PC-9 (cell line): ENCODE measurements around the gene HS6ST3. TPM values are rescaled to one million over a fixed set of nuclear protein-coding genes. Genes with fewer than 3 reads are reported as not detected.

Experiments used
- BruUV-seq: library from RNA; stranded (reverse); fragments of 400-500 nt; replicated peaks from 2 replicates; lab custom pipeline; 2021; lab: Mats Ljungman, UMichigan
- CTCF ChIA-PET: fragments of 300-600 bp; sonication (Branson Sonifier 250); formaldehyde crosslinking; loops from one replicate; lab custom pipeline; 2022; ENCODE audit warnings: antibody characterized with exemption; lab: Charles Lee
- POLR2A ChIA-PET: fragments of 300-600 bp; sonication (Branson Sonifier 250); formaldehyde crosslinking; loops from one replicate; lab custom pipeline; 2022; ENCODE audit warnings: antibody characterized with exemption; ENCODE audit not compliant: unreplicated experiment; lab: Charles Lee
- DNase-seq, 2 experiments: peaks; one replicate each; pipeline versions ENCODE4 v3.0.0 to v3.0.0-alpha.2; 2015 to 2022; ENCODE audit warnings: mixed read lengths in 1 of 2
- H2AFZ ChIP-seq: fragments of 200-600 bp; sonication (generic); 2 replicates; pipeline ENCODE4 v1.8.1; 2017; ENCODE audit warnings: antibody characterized with exemption
- H3F3A ChIP-seq: fragments of 200-600 bp; sonication (generic); 2 replicates; pipeline ENCODE4 v1.8.1; 2017; ENCODE audit warnings: antibody characterized with exemption, mild to moderate bottlenecking, low read depth; ENCODE audit not compliant: insufficient read depth
- H3K27ac ChIP-seq: fragments of 200-600 bp; sonication (generic); 2 replicates; pipeline ENCODE4 v1.6.1; 2016; ENCODE audit warnings: mixed run types
- H3K27me3 ChIP-seq: fragments of 200-600 bp; sonication (generic); 2 replicates; pipeline ENCODE4 v1.6.1; 2016; ENCODE audit warnings: low read depth, mixed run types; ENCODE audit not compliant: insufficient read depth
- H3K36me3 ChIP-seq: fragments of 200-600 bp; sonication (generic); 2 replicates; pipeline ENCODE4 v1.6.1; 2016; ENCODE audit warnings: low read depth, mixed run types
- H3K4me1 ChIP-seq: fragments of 200-600 bp; sonication (generic); replicated peaks from 2 replicates; pipeline ENCODE4 v1.6.1; 2016; ENCODE audit warnings: mixed run types; ENCODE audit not compliant: insufficient read depth
- H3K4me2 ChIP-seq: fragments of 200-600 bp; sonication (generic); 2 replicates; pipeline ENCODE4 v1.6.1; 2017; ENCODE audit warnings: mixed run types
- H3K4me3 ChIP-seq: fragments of 200-600 bp; sonication (generic); 2 replicates; pipeline ENCODE4 v1.6.1; 2016; ENCODE audit warnings: mixed run types
- H3K79me2 ChIP-seq: fragments of 200-600 bp; sonication (generic); 2 replicates; pipeline ENCODE4 v1.6.1; 2017; ENCODE audit warnings: low read depth, mixed run types
- H3K9me2 ChIP-seq: fragments of 200-600 bp; sonication (generic); 2 replicates; pipeline ENCODE4 v1.8.1; 2017; ENCODE audit warnings: mild to moderate bottlenecking; ENCODE audit not compliant: insufficient read depth
- H3K9me3 ChIP-seq: fragments of 200-600 bp; sonication (generic); 2 replicates; pipeline ENCODE4 v1.8.1; 2016; ENCODE audit warnings: low read depth; ENCODE audit not compliant: insufficient read depth
- H4K20me1 ChIP-seq: fragments of 200-600 bp; sonication (generic); 2 replicates; pipeline ENCODE4 v1.8.1; 2017; ENCODE audit not compliant: insufficient read depth
- CTCF ChIP-seq: fragments of 200-600 bp; sonication (generic); conservative IDR thresholded peaks from 2 replicates; pipeline ENCODE4 v1.6.1; 2017; ENCODE audit warnings: mixed run types, antibody characterized with exemption, mild to moderate bottlenecking, moderate library complexity
- EZH2 ChIP-seq: fragments of 200-600 bp; sonication (generic); IDR thresholded peaks from 2 replicates; pipeline ENCODE4 v1.8.0; 2017; ENCODE audit warnings: antibody characterized with exemption, low read depth
- intact Hi-C: fragments of 100-400 bp; cut with micrococcal nuclease; formaldehyde crosslinking; loops from one replicate; pipeline ENCODE4 v1.10.0; 2022; ENCODE audit not compliant: unreplicated experiment
- total RNA-seq: library from RNA; stranded (reverse); gene quantifications from 2 replicates; pipeline ENCODE4 v1.2.3, GENCODE V29; 2021

The HS6ST3 gene
- total RNA-seq, 1 experiment from 2014 or later = not detected

GRCh38 chr13:96552559-96552958 is 462.7 kb downstream of the HS6ST3 start:
- no peaks in the 10 kb centered on the region for H3K79me2 ChIP-seq
- intact Hi-C loops = no loop called here
- POLR2A ChIA-PET = no interaction called here

GRCh38 chr13:96553796-96554195 is 463.9 kb downstream of the HS6ST3 start:
- Histone ChIP-seq H3K4me1 (no peaks in the 10 kb centered on the region), H3K4me2 (no peak overlapping the region), H2AFZ (no peak overlapping the region), H3F3A (no peaks in the 10 kb centered on the region), H3K79me2 (no peaks in the 10 kb centered on the region), H3K27me3 (no peaks in the 10 kb centered on the region), H3K27ac (no peak overlapping the region), H3K36me3 (no peaks in the 10 kb centered on the region), H3K9me3 (no peaks in the 10 kb centered on the region), H3K4me3 (no peak overlapping the region), H4K20me1 (no peaks in the 10 kb centered on the region), H3K9me2 (no peaks in the 10 kb centered on the region)
- no peak for DNase-seq
- intact Hi-C loops = no loop called here
- no TSS peak for BruUV-seq
- TF ChIP-seq CTCF = no peak
- TF ChIP-seq EZH2 = no peak
- POLR2A ChIA-PET = no interaction called here
- CTCF ChIA-PET = no interaction called here

More at GRCh38 chr13:96552559-96552958, 462.7 kb downstream of the HS6ST3 start:
- Histone ChIP-seq H3K27ac (no peak overlapping the region), H3K4me1 (no peaks in the 10 kb centered on the region), H3K4me3 (no peak overlapping the region), H3K27me3 (no peaks in the 10 kb centered on the region), H4K20me1 (no peaks in the 10 kb centered on the region), H3K9me3 (no peaks in the 10 kb centered on the region), H3F3A (no peaks in the 10 kb centered on the region), H3K9me2 (no peaks in the 10 kb centered on the region), H3K4me2 (no peak overlapping the region), H3K36me3 (no peaks in the 10 kb centered on the region), H2AFZ (no peak overlapping the region)
- CTCF ChIA-PET = no interaction called here
- BruUV-seq = no TSS peak
- DNase-seq = no peak
- TF ChIP-seq EZH2 = no peak
- TF ChIP-seq CTCF = no peak

GRCh38 chr13:96573563-96573962 is 483.7 kb downstream of the HS6ST3 start:
- ChIA-PET CTCF (no interaction called here), POLR2A (no interaction called here)
- no peaks in the 10 kb centered on the region for H3K9me3 ChIP-seq

More at GRCh38 chr13:96573563-96573962, 483.7 kb downstream of the HS6ST3 start:
- no peaks in the 10 kb centered on the region for H4K20me1 ChIP-seq
- H3K27me3 ChIP-seq = no peaks in the 10 kb centered on the region
- no peaks in the 10 kb centered on the region for H3K79me2 ChIP-seq
- no TSS peak for BruUV-seq
- no peak for DNase-seq
- H2AFZ ChIP-seq = no peak overlapping the region
- H3K9me2 ChIP-seq = no peaks in the 10 kb centered on the region
- no peaks in the 10 kb centered on the region for H3K36me3 ChIP-seq
- no peak overlapping the region for H3K4me3 ChIP-seq
- no peak overlapping the region for H3K4me2 ChIP-seq
- H3K27ac ChIP-seq = no peak overlapping the region
- intact Hi-C loops = no loop called here
- TF ChIP-seq CTCF (no peak), EZH2 (no peak)
- H3F3A ChIP-seq = no peaks in the 10 kb centered on the region
- H3K4me1 ChIP-seq = no peaks in the 10 kb centered on the region
